ENCODE data around the gene SRPK2.

- TF ChIP-seq ATF1 (CRISPR knock-in tag; IDR thresholded peaks at IDR 0.05) (no peak), ZNF263 (CRISPR knock-in tag; IDR thresholded peaks at IDR 0.05; ENCODE audit: low read depth) (no peak), CTCF (IDR thresholded peaks at IDR 0.05) (no peak), PREB (CRISPR knock-in tag; IDR thresholded peaks at IDR 0.05; ENCODE audit: borderline replicate concordance) (no peak), JUN (CRISPR knock-in tag; IDR thresholded peaks at IDR 0.05) (no peak), MAX (CRISPR knock-in tag; IDR thresholded peaks at IDR 0.05) (no peak), ATF2 (CRISPR knock-in tag; IDR thresholded peaks at IDR 0.05; ENCODE audit: borderline replicate concordance, low read depth) (no peak), SP1 (CRISPR knock-in tag; conservative IDR thresholded peaks at IDR 0.05) (no peak), RORB (CRISPR knock-in tag; IDR thresholded peaks at IDR 0.05) (no peak), EMX1 (CRISPR knock-in tag; IDR thresholded peaks at IDR 0.05) (no peak), IRF2 (CRISPR knock-in tag; IDR thresholded peaks at IDR 0.05; ENCODE audit: borderline replicate concordance, low read depth) (no peak)
Measured at GRCh38 chr7:105246679-105247078, 142.0 kb downstream of the SRPK2 start.
